Stimulated activated CD8-positive, alpha-beta memory T cell treated with anti-CD3 and anti-CD28 coated beads, Interleukin-15, amount 100 ng/mL, for 1 hour (primary cell): Measurements from ENCODE around the gene RNF224.
A peak's percentile ranks its signal among the peaks of the same experiment; 100 is the strongest.

Experiments used
- DNase-seq: peaks from one replicate; pipeline ENCODE4 v3.0.0-alpha.2; 2020; ENCODE audit warnings: low read depth

RNF224 gene

DNA sequence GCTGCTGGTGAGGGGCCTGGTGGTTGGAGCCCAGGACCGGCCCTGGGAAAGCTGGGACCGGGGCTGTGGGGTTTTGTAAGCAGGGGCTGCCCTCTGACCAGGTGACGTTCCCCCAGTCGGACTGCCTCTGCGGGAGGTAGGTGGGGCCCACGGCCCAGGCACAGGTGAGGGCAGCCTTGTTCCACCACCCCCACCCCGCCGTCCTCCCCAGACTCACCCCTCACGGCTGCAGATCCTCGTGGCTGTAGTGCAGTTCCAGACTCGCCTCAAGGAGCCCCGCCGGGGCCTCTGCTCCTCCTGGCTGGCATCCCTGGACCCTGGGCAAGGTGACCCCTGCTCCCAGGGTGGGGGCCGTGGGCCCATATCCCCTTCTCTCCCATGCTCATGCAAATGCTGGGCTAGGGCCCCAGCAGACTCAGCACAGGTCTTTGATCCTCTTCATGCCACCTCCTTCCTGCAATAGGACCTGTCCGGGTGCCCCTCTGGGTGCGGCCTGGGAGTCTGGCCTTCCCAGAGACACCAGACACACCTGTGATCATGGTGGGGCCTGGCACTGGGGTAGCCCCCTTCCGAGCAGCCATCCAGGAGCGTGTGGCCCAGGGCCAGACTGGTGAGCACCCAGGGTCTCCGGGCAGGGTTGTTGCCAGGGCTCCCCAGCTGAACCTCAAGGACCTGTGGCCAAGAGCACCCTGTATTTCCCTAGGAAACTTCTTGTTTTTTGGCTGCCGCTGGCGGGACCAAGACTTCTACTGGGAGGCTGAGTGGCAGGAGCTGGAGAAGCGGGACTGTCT, 11.9 kb upstream of the RNF224 start:
- DNase-seq = no peak

DNA sequence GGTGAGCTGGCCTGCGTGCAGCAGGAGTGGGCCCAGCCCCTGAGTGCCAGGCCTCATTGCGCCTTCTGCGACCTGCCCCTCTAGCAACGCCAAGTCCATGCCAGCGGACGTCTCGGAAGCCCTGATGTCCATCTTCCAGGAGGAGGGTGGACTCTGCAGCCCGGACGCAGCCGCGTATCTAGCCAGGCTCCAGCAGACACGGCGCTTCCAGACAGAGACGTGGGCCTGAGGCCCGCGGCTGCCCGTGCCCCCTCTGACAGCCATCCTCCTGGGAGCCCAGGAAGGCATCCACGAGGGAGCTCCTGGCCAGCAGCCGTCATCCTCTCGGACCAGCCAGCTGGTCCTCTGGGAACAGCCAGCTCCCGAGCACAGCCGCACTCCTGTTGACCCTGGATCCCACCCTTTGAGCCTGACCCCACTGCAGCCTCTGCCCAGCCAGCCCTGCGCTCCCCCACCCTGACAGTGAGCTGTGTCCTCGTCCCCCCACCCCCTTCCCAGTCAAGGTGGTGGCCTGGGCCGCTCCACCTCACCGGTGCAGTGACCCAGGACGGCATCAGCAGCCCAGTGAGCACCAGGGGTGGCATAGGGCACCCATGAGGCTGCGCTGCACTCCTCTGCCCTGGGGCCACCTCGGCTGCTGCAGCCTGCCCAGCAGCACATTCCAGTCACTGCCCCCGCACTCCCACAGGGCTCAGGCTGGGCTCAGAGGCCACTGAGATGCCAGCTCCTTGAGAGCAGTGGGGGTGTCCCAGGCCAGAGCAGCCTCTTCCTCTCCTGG, 10.9 kb upstream of the RNF224 start:
- no peak for DNase-seq

- no peak for DNase-seq
Measured at GRCh38 chr9:137217276-137218211, 9.8 kb upstream of the RNF224 start.

DNA sequence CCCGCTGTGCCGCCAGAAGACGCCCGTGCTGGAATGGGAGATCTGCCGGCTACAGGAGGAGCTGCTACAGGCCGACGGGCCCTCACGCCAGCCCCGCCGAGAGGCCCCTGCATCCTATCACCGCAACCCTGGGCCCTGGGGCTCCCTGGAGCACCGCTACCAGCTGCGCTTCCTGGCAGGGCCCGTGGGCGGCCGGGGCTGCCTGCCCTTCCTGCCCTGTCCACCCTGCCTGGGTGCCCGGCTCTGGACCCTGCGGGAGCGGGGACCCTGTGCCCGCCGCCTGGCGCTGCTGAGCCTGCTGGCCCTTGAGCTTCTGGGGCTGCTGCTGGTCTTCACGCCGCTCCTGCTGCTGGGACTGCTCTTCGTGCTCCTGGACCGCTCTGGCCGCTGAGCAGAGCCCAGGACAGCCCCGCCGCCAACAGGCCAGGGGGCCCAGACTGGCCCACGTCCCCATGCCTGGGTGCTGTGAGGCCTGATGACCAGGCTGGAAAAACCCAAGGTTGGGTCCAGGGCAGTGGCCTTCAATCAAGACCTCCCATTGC, 9.0 kb upstream of the RNF224 start:
- DNase-seq = no peak

DNA sequence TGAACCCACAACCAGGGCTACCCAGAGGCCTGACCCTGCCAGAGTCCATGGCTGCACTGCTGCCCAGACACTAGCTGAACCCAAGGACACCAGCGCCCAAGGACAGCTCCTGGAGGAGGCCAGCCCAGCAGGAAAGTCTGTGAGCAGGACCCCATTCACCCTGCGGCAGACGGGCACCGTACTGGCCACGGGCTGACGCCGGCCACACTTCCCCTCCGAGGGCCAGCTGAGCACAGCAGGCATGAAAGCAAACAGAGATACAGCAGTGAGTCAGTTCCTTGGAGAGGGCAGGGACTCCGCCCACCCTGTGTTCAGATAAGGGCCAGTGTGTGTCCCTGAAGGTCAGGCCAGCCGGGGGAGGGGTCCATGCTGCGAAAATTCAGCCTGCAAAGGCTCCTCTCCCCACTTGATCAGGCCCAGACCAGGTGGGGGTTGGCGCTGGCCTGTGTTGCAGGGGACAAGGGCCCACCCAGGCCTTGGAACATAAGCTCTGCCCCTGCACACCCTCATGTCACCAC, 8.5 kb upstream of the RNF224 start:
- DNase-seq = no peak

GRCh38 chr9:137219757-137220316, 7.5 kb upstream of the RNF224 start:
- DNase-seq = no peak

DNA sequence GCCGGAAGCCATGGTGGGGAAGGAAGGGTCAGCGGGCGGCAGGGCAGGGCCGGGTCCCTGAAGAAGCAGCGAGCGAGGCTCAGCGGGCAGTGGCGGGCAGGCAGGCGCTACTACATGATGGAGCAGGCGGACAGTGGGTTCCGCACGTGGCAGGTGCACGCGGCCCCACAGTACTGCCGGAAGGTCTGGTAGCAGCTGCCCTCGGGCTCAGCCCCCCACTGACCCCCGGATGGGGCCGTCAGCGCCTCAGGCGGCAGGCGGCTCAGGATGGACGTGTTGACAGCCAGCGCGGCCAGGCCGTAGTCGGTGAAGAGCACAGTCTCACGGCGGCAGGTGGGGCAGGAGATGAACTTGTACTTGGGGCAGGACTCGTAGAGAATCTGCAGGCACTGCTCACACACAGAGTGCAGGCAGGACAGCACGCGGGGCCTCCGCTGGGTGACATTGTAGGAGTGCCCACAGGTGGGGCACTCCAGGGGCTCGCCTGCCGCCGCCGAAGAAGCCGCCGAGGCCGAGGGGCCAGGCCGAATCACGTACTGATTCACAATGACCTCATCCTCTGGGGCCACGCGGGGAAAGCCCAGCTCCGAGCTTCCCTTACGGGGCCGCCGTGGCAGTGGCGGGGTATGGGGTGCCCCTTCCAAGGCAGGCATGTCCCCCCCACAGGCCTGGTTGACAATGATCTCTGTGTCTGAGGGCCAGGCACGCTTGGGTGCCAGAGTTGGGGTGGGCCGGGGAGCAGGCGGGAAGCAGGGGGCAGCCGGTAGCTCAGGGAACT, 6.8 kb upstream of the RNF224 start:
- no peak for DNase-seq

- no peak for DNase-seq
Measured at GRCh38 chr9:137221095-137221505, 6.2 kb upstream of the RNF224 start.

- DNase-seq = no peak
Measured at GRCh38 chr9:137221506-137222111, 5.7 kb upstream of the RNF224 start.

GRCh38 chr9:137222190-137223077, 4.9 kb upstream of the RNF224 start, which contains the start of gene RNF208:
Gene RNF208 (minus strand): TSS chr9:137222240. CDS start chr9:137221212, 1,028 bp downstream.
- no peak for DNase-seq

DNA sequence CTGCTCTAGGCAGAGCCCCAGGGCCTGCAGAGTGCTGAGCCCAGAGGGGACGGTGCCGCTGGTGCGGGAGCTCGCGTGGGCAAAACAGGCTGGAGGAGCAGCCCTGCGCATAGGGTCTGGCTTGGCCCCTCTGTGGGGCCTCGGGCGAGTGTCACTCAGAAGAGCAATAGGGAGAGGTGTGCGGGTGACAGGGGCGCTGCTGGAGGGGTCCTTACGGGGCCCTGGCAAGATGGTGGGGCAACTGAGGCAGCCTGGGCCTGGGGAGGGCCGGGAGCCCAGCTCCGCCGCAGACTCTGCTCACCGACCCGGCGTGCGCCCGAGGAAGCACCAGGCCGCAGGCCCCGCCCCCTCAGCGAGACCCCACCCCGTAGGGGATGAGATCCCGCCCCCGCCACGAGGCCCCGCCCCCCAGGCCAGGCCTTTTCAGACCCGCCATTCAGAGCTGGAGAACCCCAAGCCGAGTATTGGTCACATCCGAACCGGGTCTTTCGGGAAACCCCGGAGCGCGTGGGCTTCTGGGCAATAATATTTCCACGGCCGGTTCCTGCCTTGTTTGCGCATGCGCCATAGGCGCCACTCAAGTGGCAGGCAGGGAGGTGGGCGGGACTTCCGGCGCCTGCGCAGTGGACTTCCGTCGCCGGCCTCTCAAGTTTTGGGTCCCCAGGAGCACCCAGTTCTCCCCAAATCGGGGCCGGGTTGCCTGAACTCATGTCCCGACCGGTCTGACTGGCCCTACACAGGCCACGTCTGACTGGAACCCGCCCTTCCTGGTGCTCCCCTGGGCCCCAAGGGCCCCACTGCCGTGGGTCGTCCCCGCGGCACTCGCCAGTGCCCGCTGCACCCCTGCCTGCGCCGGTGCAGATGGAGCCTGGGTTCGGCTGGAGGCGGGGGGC, 4.0 kb upstream of the RNF224 start:
- DNase-seq = peak; percentile 96

- DNase-seq = no peak
Measured at GRCh38 chr9:137224830-137225694, 2.2 kb upstream of the RNF224 start, which contains the start of gene CYSRT1. Gene CYSRT1 (plus strand): TSS chr9:137225174. CDS start chr9:137225622, 448 bp downstream.

- no peak for DNase-seq
Measured at GRCh38 chr9:137225699-137226331, 1.5 kb upstream of the RNF224 start.

DNA sequence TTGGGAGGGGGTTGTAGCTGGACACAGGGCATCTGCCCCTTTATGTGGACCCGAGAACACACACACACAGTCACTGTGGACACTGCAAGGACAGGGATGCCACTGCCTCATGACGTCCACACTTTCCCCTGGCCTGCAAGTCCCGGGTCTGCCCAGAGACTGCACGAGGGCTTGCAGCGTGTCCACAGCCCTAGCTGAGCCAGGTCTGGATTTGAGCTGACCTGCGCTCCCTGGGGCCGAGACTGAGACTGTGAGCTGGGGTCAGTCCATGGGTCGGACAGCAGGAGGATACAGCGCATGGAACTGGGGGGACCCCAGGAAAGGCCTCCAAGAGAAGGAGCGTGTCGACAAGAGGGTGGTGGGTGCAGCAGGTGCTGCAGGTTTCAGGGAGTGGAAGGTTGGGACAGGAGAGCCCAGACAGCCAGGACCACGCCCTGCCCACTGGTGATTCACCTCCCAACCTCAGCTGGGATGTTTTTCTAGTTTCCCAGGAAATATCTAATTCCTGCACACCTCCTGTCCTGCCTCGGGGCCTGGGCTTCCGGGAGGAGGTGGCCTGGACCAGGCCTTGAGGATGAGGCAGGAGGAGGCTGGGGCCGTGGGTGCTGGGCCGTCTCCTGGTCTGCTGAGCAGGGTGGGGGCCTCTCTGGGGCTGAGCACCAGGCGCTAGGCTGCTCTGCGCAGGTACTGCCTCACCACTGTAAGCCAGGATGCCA, 806 bp upstream of the RNF224 start:
- DNase-seq = no peak

DNA sequence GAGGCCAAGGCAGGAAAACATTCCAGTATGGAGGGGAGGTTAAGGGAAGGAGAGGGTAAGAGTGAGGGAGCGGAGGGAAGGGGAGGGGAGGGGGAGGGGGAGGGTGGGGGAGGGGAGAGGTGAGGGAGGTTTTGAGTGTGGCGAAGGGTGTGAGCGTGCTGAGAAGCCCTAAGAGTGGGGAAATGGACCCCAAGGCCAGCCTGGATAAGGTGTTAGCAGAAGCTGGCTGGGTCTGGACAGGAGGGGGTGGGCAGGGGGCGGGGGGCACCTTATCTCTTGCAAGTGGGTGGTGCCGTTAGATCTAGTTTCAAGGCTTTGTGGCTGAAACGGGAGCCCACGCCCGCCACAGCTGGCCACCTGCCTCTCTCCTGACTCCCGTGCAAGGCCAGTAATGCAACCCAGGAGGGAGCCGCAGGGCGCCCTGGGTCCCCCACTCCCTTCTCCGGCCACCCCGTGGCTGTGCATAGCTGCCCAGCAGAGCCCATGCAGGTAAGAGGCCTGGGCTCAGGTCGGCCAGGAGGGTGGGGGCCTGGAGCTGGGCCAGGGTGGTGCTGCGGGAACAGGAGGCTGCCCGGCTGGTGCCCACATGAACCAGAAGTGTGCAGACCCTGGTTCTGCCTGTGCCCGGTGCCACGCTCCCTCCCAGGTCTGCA, 677 bp downstream of the RNF224 start:
- DNase-seq = no peak
